ENCODE data around the gene SYCN. TPM values are rescaled to one million over a fixed set of nuclear protein-coding genes. Genes with fewer than 3 reads are reported as not detected.

Gene SYCN
- total and polyA plus RNA-seq, 2 of the 13 experiments (the other 11 are each of a cell fraction or from before 2014, with no cell fraction given), result not detected

DNA sequence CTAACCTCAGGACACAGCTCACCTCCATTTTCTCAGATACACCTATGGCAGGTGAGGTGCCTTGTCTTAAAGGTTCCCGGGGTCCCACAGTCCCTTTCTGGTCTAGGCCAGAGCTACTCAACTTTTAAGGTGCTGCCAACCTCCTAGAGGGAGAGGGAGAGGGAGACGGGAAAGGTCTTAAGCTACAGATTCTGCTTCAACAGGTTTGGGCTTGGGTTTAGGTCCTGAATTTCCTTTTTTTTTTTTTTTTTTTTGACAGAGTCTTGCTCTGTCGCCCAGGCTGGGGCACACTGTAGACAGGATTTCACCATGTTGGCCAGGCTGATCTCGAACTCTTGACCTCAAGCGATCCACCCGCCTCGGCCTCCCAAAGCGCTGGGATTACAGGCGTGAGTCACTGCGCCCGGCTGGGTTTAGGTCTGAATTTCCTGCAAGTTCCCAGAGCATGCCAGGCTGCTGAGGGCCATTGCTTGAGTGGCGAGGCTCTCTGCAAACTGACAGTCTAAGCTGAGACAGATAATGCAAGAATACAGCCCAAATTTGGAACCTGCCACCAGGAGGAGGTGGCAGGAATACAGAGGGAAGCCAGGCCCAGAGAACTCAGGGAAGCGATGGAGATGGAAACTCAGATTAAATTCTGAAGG, 7.8 kb upstream of the SYCN start (continued):
- TF ChIP-seq, protein P1, sequence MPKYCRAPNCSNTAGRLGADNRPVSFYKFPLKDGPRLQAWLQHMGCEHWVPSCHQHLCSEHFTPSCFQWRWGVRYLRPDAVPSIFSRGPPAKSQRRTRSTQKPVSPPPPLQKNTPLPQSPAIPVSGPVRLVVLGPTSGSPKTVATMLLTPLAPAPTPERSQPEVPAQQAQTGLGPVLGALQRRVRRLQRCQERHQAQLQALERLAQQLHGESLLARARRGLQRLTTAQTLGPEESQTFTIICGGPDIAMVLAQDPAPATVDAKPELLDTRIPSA (CRISPR knock-in tag; IDR thresholded peaks at IDR 0.05; ENCODE audit: borderline replicate concordance), result no peak

DNA sequence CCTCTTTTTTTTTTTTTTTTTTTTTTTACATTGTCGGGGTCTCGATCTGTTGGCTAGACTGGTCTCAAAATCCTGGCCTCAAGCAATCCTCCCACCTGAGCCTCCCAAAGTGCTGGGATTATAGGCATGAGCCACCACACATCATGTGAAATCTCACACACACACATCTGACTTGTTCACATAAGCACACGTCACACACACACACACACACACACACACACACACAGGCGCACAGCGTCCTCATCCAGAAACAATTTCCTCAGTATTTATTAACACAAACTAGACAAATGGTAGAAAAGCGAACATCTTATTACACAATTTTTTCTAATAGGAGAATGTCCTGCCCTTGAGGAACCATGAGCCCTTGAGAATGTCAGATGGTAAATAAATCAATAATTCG, 5.1 kb upstream of the SYCN start:
- DNase-seq (ENCODE audit: low spot score) (no peak), ATAC-seq (no peak), FAIRE-seq (no peak)
- H3K36me3 ChIP-seq (replicated peaks in 1 of 2; ENCODE audit: control insufficient read depth in 1 of 2, insufficient read depth in 2 of 2, low read length in 2 of 2), result no peaks in the 10 kb centered on the region
- H2AFZ ChIP-seq (ENCODE audit: low read length), result no peak overlapping the region
- H3K4me1 ChIP-seq (ENCODE audit: insufficient read depth, low read length), result no peaks in the 10 kb centered on the region
- no peak overlapping the region for H3K4me2 ChIP-seq (ENCODE audit: low read depth, low read length)
- no peak for TF ChIP-seq ADNP (CRISPR knock-in tag; IDR thresholded peaks at IDR 0.05)
- TF ChIP-seq NFYC (CRISPR knock-in tag; IDR thresholded peaks at IDR 0.05), result no peak
- no peak for TF ChIP-seq HNRNPUL1 (IDR thresholded peaks at IDR 0.05; ENCODE audit: low read depth, low read length)
- TF ChIP-seq CREB1 (IDR thresholded peaks at IDR 0.05), result no peak
- no peak for TF ChIP-seq CREB1 (CRISPR knock-in tag; IDR thresholded peaks at IDR 0.05)
- no peak for TF ChIP-seq MLX (CRISPR knock-in tag; IDR thresholded peaks at IDR 0.05)
- no peak for TF ChIP-seq AKNA (CRISPR knock-in tag; IDR thresholded peaks at IDR 0.05; ENCODE audit: borderline replicate concordance)
- no peak for TF ChIP-seq ZNF317 (CRISPR knock-in tag; IDR thresholded peaks at IDR 0.05)
- no peak for TF ChIP-seq ZNF333 (CRISPR knock-in tag; IDR thresholded peaks at IDR 0.05; ENCODE audit: borderline replicate concordance)
- TF ChIP-seq TBL1XR1 (IDR thresholded peaks at IDR 0.05; ENCODE audit: borderline replicate concordance, low read length, partially characterized antibody), result no peak
- no peak for TF ChIP-seq TP53 (CRISPR knock-in tag; conservative IDR thresholded peaks at IDR 0.05)
- no peaks in the 10 kb centered on the region for H3K79me2 ChIP-seq (ENCODE audit: insufficient read depth, low read length)
- in situ Hi-C loops (cut with HindIII; ENCODE audit: extremely low pct_ligation_motif_present, low pct_unique_long_range_greater_than_20kb) (no loop called here), intact Hi-C loops (cut with micrococcal nuclease; ENCODE audit: unreplicated experiment) (no loop called here)
- H3K9ac ChIP-seq (ENCODE audit: insufficient read depth, low read depth, low read length), result no peak overlapping the region
- no peak overlapping the region for H3K27ac ChIP-seq (ENCODE audit: extremely low read length, insufficient read depth, low read length)
- WGBS (ENCODE audit: low lambda C conversion rate), result 36% methylated on average over 7 of the region's 7 CpGs
- BruUV-seq (replicated peaks), result no TSS peak
- H3K27me3 ChIP-seq (ENCODE audit: control insufficient read depth in 1 of 2, insufficient read depth in 2 of 2, low read length in 2 of 2), result peaks cover 2 to 11% of the 10 kb centered on the region in 2 experiments
- POLR2A ChIA-PET, result no interaction called here
- CTCF ChIA-PET (ENCODE audit: low intra/inter-chr PET ratio, low total read pairs), result no interaction called here
- H3K4me3 ChIP-seq (replicated peaks in 1 of 3; ENCODE audit: insufficient read depth in 1 of 3, low read depth in 2 of 3, low read length in 3 of 3), result no peak overlapping the region
- no peaks in the 10 kb centered on the region for H3K9me3 ChIP-seq (ENCODE audit: low read length)
- H4K20me1 ChIP-seq (ENCODE audit: insufficient read depth, low read length), result no peaks in the 10 kb centered on the region
